ENCODE results near the gene HM13.

DNA sequence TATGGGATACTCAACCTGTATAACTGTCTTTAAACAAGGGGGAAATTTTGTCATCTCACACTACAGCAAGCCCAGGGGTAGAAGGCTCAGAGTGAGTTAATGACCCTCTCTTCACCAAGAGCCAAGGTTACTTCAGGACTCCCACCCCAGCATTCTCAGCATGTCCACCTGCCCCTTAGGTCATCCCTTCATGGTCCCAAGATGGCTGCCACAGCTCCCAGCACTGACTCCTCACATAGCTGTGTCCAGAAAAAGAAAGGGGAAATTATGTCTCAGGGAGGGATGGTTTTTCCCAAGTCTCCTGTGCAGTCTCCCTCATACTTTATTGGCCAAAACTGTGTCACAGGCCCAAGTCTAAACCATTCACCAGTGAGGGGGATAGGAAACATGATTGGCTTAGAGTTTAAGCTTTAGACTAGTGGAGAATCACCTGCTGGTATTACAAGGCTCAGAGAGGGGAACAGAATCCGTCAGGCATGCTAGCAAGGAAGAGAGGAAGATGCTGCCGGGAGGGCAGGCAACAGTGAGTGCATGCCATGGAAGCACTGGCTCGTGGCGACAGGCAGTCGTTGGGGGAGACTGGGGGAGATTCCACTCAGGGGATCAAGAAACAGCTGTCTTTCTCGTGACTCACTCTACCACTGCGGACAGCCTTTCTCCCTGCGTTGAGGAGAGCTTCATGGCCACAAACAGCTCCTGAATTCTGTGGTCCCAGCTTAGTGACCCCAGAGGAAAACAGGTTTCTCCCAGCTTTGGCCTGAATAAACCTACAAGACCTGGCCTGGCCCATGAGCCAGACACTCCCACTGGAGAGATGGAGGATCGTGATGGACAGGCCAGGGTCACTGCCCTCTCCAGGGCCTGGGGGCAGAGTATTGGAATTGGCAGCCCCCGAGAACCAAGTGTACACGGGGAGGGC lies 37.2 kb downstream of the HM13 start:
- TF ChIP-seq RAD21 (IDR thresholded peaks at IDR 0.05; ENCODE audit: low read length) (no peak), POLR2A (IDR thresholded peaks at IDR 0.05; ENCODE audit: low read depth, low read length) (no peak), BHLHE40 (IDR thresholded peaks at IDR 0.05; ENCODE audit: low read depth, low read length) (no peak), MAZ (IDR thresholded peaks at IDR 0.05; ENCODE audit: borderline replicate concordance, low read depth, low read length) (no peak), MXI1 (IDR thresholded peaks at IDR 0.05; ENCODE audit: borderline replicate concordance, low read depth, low read length) (no peak), SMC3 (IDR thresholded peaks at IDR 0.05; ENCODE audit: low read depth, low read length) (no peak)
- TF ChIP-seq, protein P1, sequence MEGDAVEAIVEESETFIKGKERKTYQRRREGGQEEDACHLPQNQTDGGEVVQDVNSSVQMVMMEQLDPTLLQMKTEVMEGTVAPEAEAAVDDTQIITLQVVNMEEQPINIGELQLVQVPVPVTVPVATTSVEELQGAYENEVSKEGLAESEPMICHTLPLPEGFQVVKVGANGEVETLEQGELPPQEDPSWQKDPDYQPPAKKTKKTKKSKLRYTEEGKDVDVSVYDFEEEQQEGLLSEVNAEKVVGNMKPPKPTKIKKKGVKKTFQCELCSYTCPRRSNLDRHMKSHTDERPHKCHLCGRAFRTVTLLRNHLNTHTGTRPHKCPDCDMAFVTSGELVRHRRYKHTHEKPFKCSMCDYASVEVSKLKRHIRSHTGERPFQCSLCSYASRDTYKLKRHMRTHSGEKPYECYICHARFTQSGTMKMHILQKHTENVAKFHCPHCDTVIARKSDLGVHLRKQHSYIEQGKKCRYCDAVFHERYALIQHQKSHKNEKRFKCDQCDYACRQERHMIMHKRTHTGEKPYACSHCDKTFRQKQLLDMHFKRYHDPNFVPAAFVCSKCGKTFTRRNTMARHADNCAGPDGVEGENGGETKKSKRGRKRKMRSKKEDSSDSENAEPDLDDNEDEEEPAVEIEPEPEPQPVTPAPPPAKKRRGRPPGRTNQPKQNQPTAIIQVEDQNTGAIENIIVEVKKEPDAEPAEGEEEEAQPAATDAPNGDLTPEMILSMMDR (conservative IDR thresholded peaks at IDR 0.05; ENCODE audit: low read depth, low read length), result no peak
- TF ChIP-seq, protein P2, sequence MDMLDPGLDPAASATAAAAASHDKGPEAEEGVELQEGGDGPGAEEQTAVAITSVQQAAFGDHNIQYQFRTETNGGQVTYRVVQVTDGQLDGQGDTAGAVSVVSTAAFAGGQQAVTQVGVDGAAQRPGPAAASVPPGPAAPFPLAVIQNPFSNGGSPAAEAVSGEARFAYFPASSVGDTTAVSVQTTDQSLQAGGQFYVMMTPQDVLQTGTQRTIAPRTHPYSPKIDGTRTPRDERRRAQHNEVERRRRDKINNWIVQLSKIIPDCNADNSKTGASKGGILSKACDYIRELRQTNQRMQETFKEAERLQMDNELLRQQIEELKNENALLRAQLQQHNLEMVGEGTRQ (IDR thresholded peaks at IDR 0.05; ENCODE audit: low read depth, low read length), result no peak
- TF ChIP-seq, protein P3, sequence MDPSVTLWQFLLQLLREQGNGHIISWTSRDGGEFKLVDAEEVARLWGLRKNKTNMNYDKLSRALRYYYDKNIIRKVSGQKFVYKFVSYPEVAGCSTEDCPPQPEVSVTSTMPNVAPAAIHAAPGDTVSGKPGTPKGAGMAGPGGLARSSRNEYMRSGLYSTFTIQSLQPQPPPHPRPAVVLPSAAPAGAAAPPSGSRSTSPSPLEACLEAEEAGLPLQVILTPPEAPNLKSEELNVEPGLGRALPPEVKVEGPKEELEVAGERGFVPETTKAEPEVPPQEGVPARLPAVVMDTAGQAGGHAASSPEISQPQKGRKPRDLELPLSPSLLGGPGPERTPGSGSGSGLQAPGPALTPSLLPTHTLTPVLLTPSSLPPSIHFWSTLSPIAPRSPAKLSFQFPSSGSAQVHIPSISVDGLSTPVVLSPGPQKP (IDR thresholded peaks at IDR 0.05; ENCODE audit: borderline replicate concordance, low read depth, low read length), result no peak

Measured in IMR-90 (cell line).